GM21447 (cell line): ENCODE measurements around the gene APBA1.

Source experiments
- ATAC-seq: cut with Tn5 transposase; IDR thresholded peaks from one replicate; pipeline ENCODE4 v1.9.1; 2021; ENCODE audit not compliant: unreplicated experiment

APBA1 gene

GRCh38 chr9:69580582-69581214, 91.5 kb downstream of the APBA1 start:
- no peak for ATAC-seq

- ATAC-seq: no peak
These were observed 92.2 kb downstream of the APBA1 start for GRCh38 chr9:69579760-69580581.

GRCh38 chr9:69579032-69579758, 93.0 kb downstream of the APBA1 start:
- no peak for ATAC-seq

GRCh38 chr9:69578026-69578425, 94.1 kb downstream of the APBA1 start:
- ATAC-seq: no peak

- ATAC-seq: no peak
These were observed 95.0 kb downstream of the APBA1 start for GRCh38 chr9:69577123-69577522.

- no peak for ATAC-seq
These were observed 98.1 kb downstream of the APBA1 start for GRCh38 chr9:69574057-69574456.

- ATAC-seq: no peak
These were observed 98.5 kb downstream of the APBA1 start for GRCh38 chr9:69573651-69574050.

GRCh38 chr9:69572611-69573010, 99.6 kb downstream of the APBA1 start:
- ATAC-seq: no peak

- ATAC-seq: no peak
These were observed 101.1 kb downstream of the APBA1 start for GRCh38 chr9:69571032-69571431.

GRCh38 chr9:69569738-69570451, 102.3 kb downstream of the APBA1 start:
- no peak for ATAC-seq

- no peak for ATAC-seq
These were observed 107.6 kb downstream of the APBA1 start for GRCh38 chr9:69564557-69564956.

GRCh38 chr9:69559126-69559525, 113.0 kb downstream of the APBA1 start:
- no peak for ATAC-seq

GRCh38 chr9:69556707-69557106, 115.5 kb downstream of the APBA1 start:
- ATAC-seq: no peak

GRCh38 chr9:69555802-69556201, 116.4 kb downstream of the APBA1 start:
- ATAC-seq: no peak

GRCh38 chr9:69554945-69555344, 117.2 kb downstream of the APBA1 start:
- ATAC-seq: no peak

GRCh38 chr9:69549310-69550202, 122.6 kb downstream of the APBA1 start:
- no peak for ATAC-seq

GRCh38 chr9:69548681-69549080, 123.5 kb downstream of the APBA1 start:
- ATAC-seq: no peak

- ATAC-seq: no peak
These were observed 125.9 kb downstream of the APBA1 start for GRCh38 chr9:69546265-69546664.

- no peak for ATAC-seq
These were observed 129.0 kb downstream of the APBA1 start for GRCh38 chr9:69542942-69543704.

- no peak for ATAC-seq
These were observed 130.1 kb downstream of the APBA1 start for GRCh38 chr9:69542058-69542457.
